BLaER1 treated with 17β-estradiol and CSF1 and Interleukin-3, amounts not matched to agents 10 nM and 100 nM (cell line): ENCODE data around the gene ZNF236.

Experiments used
- H3K27ac ChIP-seq, 11 experiments: shearing (Covaris generic); formaldehyde crosslinking; 2 replicates each; pipeline ENCODE4 v1.8.1; 2022
- H3K27me3 ChIP-seq, 11 experiments: shearing (Covaris generic); formaldehyde crosslinking; 2 replicates each; pipeline ENCODE4 v1.8.1; 2022
- H3K36me3 ChIP-seq, 11 experiments: shearing (Covaris generic); formaldehyde crosslinking; 2 replicates each; pipeline ENCODE4 v1.8.1; 2022
- H3K4me1 ChIP-seq, 10 experiments: shearing (Covaris generic); formaldehyde crosslinking; 2 replicates each; pipeline ENCODE4 v1.8.1; 2022
- H3K4me2 ChIP-seq, 11 experiments: shearing (Covaris generic); formaldehyde crosslinking; 2 replicates each; pipeline ENCODE4 v1.8.1; 2022
- H3K4me3 ChIP-seq, 10 experiments: shearing (Covaris generic); formaldehyde crosslinking; 2 replicates each; pipeline ENCODE4 v1.8.1; 2022
- H3K9ac ChIP-seq, 11 experiments: shearing (Covaris generic); formaldehyde crosslinking; 2 replicates each; pipeline ENCODE4 v1.8.1; 2022
- H3K9me3 ChIP-seq, 11 experiments: shearing (Covaris generic); formaldehyde crosslinking; replicated peaks in 1 of 11; 2 replicates each; pipeline ENCODE4 v1.8.1; 2022
- H4K20me1 ChIP-seq, 11 experiments: shearing (Covaris generic); formaldehyde crosslinking; 2 replicates each; pipeline ENCODE4 v1.8.1; 2022
- Cebpa-rat ChIP-seq, 11 experiments: shearing (Covaris generic); IDR thresholded peaks; 2 replicates each; pipeline ENCODE4 v1.8.1; 2022

The ZNF236 gene

DNA sequence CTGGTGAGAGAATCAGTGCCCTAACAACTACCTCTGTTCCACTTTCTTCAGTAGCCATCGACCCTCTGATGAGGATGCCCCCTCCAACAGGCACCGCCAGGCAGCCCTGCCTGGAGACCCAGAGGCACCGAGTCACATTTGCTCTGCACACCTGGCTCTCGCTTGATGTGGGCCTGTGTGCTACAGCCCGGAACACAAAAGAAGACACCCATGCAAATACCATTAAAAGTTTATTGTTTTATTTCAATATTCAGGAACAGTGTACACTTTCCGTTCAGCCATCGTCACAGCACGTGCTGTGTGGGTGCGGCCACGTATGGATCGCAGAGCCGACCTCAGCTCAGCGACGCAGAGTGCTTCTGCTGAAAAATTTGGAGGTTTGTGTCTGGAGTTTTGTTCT is 156.3 kb downstream of the ZNF236 start:
- Histone ChIP-seq H3K36me3 (peaks cover 0 to 11% (median 6%) of the 10 kb centered on the region in 11 experiments; a peak in 9 of 22 replicates), H3K4me3 (no peak overlapping the region), H3K27ac (no peak overlapping the region), H3K9ac (no peak overlapping the region), H3K4me1 (peaks cover 12 to 57% (median 36%) of the 10 kb centered on the region in 10 experiments; a peak in 18 of 20 replicates), H4K20me1 (no peaks in the 10 kb centered on the region), H3K4me2 (peak overlapping the region in 1 of 11 experiments; percentile 28; a peak in 1 of 22 replicates), H3K9me3 (no peaks in the 10 kb centered on the region), H3K27me3 (no peaks in the 10 kb centered on the region)
- no peak for TF ChIP-seq Cebpa-rat (IDR thresholded peaks at IDR 0.05)

DNA sequence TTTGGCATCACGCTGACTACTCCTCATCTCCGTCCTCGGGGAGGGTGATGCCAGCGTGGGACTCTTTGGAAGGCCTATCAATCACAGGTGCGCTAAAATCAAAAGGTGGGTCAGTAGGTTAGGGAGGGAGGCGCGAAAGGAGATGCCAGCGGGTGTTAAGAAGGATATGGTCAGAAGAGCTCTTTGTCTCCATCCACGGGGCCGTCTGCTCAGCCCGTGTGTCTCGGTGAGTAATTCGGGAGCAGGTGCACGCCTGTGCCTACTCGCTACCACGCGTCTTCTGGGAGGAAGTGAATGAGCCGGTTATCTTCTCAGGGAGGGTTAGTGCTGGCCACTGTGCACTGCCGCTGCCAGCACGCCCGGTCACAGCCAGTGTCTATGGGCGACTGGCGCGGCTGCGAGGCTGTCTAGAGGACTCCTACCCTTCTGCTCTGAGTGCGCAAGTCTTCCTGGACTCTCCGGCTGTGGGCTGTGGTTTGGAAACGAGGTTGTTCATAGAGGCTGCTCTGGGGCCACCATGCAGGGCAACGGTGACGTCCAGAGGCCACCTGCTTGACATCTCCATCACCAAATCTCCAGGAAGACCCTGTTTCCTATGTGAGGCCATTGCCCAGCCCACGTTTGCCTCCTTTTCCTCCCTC is 156.9 kb downstream of the ZNF236 start:
- Histone ChIP-seq H3K9me3 (no peaks in the 10 kb centered on the region), H3K4me1 (peaks cover 13 to 54% (median 33%) of the 10 kb centered on the region in 10 experiments; a peak in 18 of 20 replicates), H4K20me1 (no peaks in the 10 kb centered on the region), H3K9ac (no peak overlapping the region), H3K27me3 (no peaks in the 10 kb centered on the region), H3K27ac (no peak overlapping the region), H3K4me2 (peak overlapping the region in 5 of 11 experiments; percentile 11 to 66 (median 25); a peak in 7 of 22 replicates), H3K4me3 (no peak overlapping the region), H3K36me3 (peaks cover 0 to 5% (median 0%) of the 10 kb centered on the region in 11 experiments; a peak in 1 of 22 replicates)
- no peak for TF ChIP-seq Cebpa-rat (IDR thresholded peaks at IDR 0.05)

DNA sequence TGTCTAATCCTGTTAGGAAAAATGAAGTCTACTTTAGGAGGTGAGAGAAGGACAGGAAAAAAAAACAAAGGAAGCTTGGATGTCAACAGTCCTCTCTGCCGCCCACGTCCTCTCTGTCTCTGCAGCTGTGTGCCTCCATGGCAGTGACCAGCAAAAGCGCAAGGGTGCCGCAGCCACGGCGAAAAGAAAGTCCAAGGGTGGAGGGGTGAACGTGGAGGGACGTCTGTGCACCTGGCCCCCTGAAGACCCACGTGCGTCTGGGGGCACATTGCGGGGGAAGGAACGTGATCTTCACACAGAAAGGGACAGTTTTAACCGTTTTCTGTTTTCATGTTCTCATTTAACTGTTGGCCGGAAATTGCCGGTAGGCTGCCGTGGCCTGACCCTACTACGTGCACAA is 157.5 kb downstream of the ZNF236 start:
- Histone ChIP-seq H3K27ac (no peak overlapping the region), H3K36me3 (0 out of 22 replicates have a peak, but pooled peaks cover 0 to 5% (median 0%) of the 10 kb centered on the region in 11 experiments), H4K20me1 (no peaks in the 10 kb centered on the region), H3K4me2 (peak overlapping the region in 7 of 11 experiments; percentile 23 to 80 (median 47); a peak in 8 of 22 replicates), H3K9me3 (no peaks in the 10 kb centered on the region), H3K4me1 (peaks cover 13 to 48% (median 31%) of the 10 kb centered on the region in 10 experiments; a peak in 18 of 20 replicates), H3K4me3 (no peak overlapping the region), H3K27me3 (no peaks in the 10 kb centered on the region), H3K9ac (no peak overlapping the region)
- no peak for TF ChIP-seq Cebpa-rat (IDR thresholded peaks at IDR 0.05)

DNA sequence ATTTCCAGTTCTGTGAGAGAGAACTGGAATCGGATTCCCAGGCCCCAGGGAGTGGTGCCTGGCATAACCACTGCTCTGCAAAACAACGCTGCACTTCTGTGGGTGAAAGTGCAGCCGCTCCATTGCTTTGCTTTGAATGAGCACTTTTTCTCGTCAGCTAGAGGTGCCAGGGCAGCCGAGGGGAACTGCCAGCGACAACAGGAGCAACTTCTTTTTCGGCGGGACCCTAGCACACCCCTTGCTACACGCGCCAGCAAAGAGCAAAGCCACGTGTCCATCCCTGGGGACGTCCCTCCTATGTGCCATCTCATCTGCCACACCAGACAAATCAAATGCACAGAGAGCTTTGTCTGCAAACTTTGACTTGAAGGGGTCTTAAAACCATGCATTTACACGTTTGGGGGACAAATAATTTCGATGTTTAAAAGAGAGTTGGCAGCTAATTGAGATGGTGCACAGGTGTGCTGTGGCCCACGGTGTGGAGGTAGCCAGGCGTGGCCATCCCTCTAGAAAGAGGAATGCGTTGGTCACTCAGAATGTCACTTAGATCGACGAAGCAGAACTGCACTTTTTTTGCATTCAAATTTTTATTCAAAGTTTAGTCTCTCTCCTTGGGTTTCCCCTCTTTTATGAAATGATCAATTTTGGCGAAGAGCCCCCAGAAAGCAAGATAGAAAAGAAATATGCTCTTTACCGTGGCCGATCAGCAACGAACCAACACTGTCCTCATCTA is 158.5 kb downstream of the ZNF236 start:
- peak overlapping the region in 10 of 11 experiments; percentile 7 to 80 (median 46); a peak in 17 of 22 replicates for H3K4me2 ChIP-seq
- H3K4me1 ChIP-seq = peaks cover 18 to 48% (median 31%) of the 10 kb centered on the region in 10 experiments
- TF ChIP-seq Cebpa-rat (IDR thresholded peaks at IDR 0.05) = no peak
- H3K9ac ChIP-seq = no peak overlapping the region
- no peaks in the 10 kb centered on the region for H3K9me3 ChIP-seq
- no peaks in the 10 kb centered on the region for H3K27me3 ChIP-seq
- H3K4me3 ChIP-seq = no peak overlapping the region
- 0 out of 22 replicates have a peak, but pooled peaks cover 0 to 5% (median 0%) of the 10 kb centered on the region in 11 experiments for H3K36me3 ChIP-seq
- no peak overlapping the region for H3K27ac ChIP-seq
- H4K20me1 ChIP-seq = no peaks in the 10 kb centered on the region

DNA sequence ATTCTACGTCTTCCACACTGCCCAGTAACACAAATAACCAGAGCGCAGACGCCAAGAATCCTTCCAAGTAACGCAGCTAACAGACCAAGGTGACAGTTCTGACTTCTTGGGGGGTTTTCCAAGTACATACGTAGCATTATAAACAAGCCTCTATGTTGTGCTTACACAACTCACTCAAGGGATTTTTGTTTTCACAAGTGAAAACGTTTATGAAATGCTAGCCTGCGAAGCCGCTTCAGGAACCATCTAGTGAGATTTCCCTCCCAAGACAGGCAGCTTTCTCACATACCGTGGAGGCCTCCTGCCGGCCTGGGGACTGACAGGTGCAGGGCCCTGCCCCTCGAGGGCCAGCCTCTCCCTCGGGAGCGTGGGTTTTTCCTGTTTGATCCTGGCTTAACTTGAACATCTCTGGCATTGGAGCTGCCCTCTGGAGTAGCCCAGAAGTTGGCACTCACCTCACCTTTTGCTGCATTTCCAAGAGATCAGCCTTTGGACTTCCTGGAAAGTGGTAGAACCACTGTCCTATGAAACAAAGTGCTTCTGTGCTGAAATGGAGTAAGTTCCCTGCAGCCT is 159.1 kb downstream of the ZNF236 start:
- Histone ChIP-seq H4K20me1 (no peaks in the 10 kb centered on the region), H3K27me3 (no peaks in the 10 kb centered on the region), H3K4me3 (no peak overlapping the region), H3K36me3 (0 out of 22 replicates have a peak, but pooled peaks cover 0 to 5% (median 0%) of the 10 kb centered on the region in 11 experiments), H3K9ac (no peak overlapping the region), H3K9me3 (no peaks in the 10 kb centered on the region), H3K27ac (no peak overlapping the region), H3K4me1 (peaks cover 24 to 48% (median 31%) of the 10 kb centered on the region in 10 experiments), H3K4me2 (peak overlapping the region in 10 of 11 experiments; percentile 16 to 80 (median 46); a peak in 17 of 22 replicates)
- no peak for TF ChIP-seq Cebpa-rat (IDR thresholded peaks at IDR 0.05)

DNA sequence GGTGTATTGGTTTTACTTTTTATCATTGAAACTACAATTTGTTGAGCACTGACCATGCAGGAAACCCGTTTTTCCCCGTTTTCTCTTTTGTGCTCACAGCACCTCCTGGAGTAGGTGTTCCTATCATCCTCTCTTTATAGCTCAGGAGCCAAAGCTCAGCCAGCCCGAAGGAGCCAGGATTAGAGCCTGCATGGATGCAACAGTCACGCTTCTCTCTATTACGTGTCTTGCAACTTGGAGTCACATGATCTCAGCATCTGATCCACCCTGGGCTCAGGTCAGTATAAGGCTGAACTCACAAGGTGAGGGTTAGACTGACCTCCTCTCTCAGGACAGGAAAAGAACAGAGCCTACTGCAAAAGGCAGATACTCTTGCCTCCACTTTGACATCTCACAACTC is 159.7 kb downstream of the ZNF236 start:
- no peak for TF ChIP-seq Cebpa-rat (IDR thresholded peaks at IDR 0.05)

DNA sequence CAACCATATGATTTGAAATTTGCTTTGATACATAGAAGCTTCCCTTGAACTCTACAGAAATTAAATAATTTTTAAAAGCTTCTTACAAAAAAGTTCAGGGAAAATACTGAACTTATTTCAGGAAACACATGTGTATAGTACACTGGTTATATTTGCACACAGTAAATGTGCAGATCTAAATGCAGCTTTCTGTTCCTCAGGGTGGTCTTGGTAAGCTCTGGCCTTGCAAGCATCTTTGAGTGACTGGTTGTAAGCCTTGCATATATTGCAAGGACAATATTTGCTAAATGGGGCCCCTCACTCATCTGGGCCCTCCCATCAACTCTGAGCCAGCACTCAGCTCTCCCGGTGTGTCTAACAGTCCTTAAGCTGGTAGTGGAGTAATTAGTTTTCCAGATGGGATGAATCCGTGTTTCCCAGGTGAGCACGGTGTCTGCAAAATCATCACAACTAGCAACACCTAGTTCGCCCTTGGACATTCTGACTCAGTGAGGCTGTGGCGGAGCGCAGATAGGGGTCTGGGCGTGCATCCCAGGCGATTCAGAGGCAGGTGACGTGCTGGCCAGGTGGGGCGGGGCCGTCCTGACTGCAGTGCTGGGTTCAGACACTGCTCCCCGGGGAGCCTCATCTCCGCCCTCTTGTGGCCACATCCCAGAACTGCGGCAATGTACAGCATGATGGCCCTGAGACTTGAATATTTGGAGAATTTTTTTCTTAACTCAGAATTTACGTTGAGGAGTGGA is 160.7 kb downstream of the ZNF236 start:
- no peak overlapping the region for H3K27ac ChIP-seq
- H4K20me1 ChIP-seq = no peaks in the 10 kb centered on the region
- H3K9me3 ChIP-seq = no peaks in the 10 kb centered on the region
- no peak for TF ChIP-seq Cebpa-rat (IDR thresholded peaks at IDR 0.05)
- peak overlapping the region in 10 of 11 experiments; percentile 4 to 80 (median 28); a peak in 11 of 22 replicates for H3K4me2 ChIP-seq
- H3K36me3 ChIP-seq = no peaks in the 10 kb centered on the region
- H3K4me1 ChIP-seq = peaks cover 30 to 48% (median 42%) of the 10 kb centered on the region in 10 experiments
- no peak overlapping the region for H3K9ac ChIP-seq
- H3K4me3 ChIP-seq = no peak overlapping the region
- H3K27me3 ChIP-seq = no peaks in the 10 kb centered on the region

More for the DNA sequence above, 159.7 kb downstream of the ZNF236 start:
- Histone ChIP-seq H3K27ac (no peak overlapping the region), H3K36me3 (0 out of 22 replicates have a peak, but pooled peaks cover 0 to 3% (median 0%) of the 10 kb centered on the region in 11 experiments), H4K20me1 (no peaks in the 10 kb centered on the region), H3K4me1 (peaks cover 25 to 48% (median 34%) of the 10 kb centered on the region in 10 experiments), H3K4me2 (peak overlapping the region in 8 of 11 experiments; percentile 23 to 80 (median 54); a peak in 16 of 22 replicates), H3K27me3 (no peaks in the 10 kb centered on the region), H3K4me3 (no peak overlapping the region), H3K9ac (no peak overlapping the region), H3K9me3 (no peaks in the 10 kb centered on the region)

DNA sequence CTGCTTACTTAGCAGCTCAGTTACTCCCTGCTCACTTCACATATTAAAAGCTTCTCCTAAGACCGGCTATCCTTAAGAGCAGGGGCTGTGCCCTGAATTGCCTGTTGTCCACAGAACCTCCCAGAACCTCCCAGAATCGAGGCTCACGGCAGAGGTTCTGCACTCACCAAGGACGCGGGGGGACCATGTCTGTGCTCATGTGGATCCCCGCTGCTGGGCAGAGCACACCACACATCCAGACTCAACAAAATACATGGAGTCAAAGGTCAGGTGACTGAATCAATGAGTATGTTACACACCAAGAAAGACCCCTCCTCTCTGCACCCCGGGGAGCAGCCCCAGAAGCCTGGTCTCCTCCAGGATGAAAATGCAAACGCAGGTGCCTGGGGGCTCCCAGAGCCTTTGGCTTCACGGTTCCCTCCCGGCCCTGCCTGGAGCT is 161.3 kb downstream of the ZNF236 start:
- H3K36me3 ChIP-seq = no peaks in the 10 kb centered on the region
- H3K9me3 ChIP-seq = no peaks in the 10 kb centered on the region
- no peak overlapping the region for H3K4me3 ChIP-seq
- no peaks in the 10 kb centered on the region for H4K20me1 ChIP-seq
- peak overlapping the region in 4 of 11 experiments; percentile 19 to 43 (median 28); a peak in 4 of 22 replicates for H3K4me2 ChIP-seq
- no peak for TF ChIP-seq Cebpa-rat (IDR thresholded peaks at IDR 0.05)
- H3K27me3 ChIP-seq = no peaks in the 10 kb centered on the region
- H3K4me1 ChIP-seq = peaks cover 30 to 50% (median 45%) of the 10 kb centered on the region in 10 experiments
- H3K9ac ChIP-seq = no peak overlapping the region
- H3K27ac ChIP-seq = no peak overlapping the region
